Tibial artery (tissue), 4 donors: Measurements from ENCODE around the gene OLIG3.

Experiments
- DNase-seq, 2 donors: peaks; one replicate each; pipeline ENCODE4 v3.0.0-alpha.2; 2019
- H3K27ac ChIP-seq, 2 donors: fragments of 200-600 bp; sonication (generic) in 1 of 2; 1 replicate in 1 of 2; 2 replicates in 1 of 2; pipeline ENCODE4 v1.5.1; 2018 to 2019; ENCODE audit warnings: mild to moderate bottlenecking in 1 of 2
- H3K27me3 ChIP-seq, 2 donors: fragments of 200-600 bp; sonication (generic) in 1 of 2; one replicate each; pipeline versions ENCODE4 v1.5.1 to v1.6.0; 2016 to 2019
- H3K36me3 ChIP-seq, 3 donors: fragments of 200-600 bp; sonication (generic) in 2 of 3; one replicate each; pipeline ENCODE4 v1.5.1; 2016 to 2019; ENCODE audit warnings: mild to moderate bottlenecking in 2 of 3
- H3K4me1 ChIP-seq, 4 donors: fragments of 200-600 bp; sonication (generic) in 2 of 4; 1 replicate in 3 of 4; 2 replicates in 1 of 4; pipeline ENCODE4 v1.5.1; 2016 to 2019
- H3K4me3 ChIP-seq, 2 donors: fragments of 200-600 bp; sonication (generic) in 1 of 2; 1 replicate in 1 of 2; 2 replicates in 1 of 2; pipeline ENCODE4 v1.5.1; 2018 to 2019; ENCODE audit warnings: mild to moderate bottlenecking in 2 of 2
- H3K9me3 ChIP-seq, 3 donors: fragments of 200-600 bp; sonication (generic) in 1 of 3; one replicate each; pipeline ENCODE4 v1.5.1; 2016 to 2019
- CTCF ChIP-seq, 2 experiments: fragments of 200-600 bp in 1 of 2; fragments of 450-650 bp in 1 of 2; IDR thresholded peaks; one replicate each; pipeline ENCODE4 v1.5.1; 2017 to 2019; ENCODE audit warnings: antibody characterized with exemption in 2 of 2, mild to moderate bottlenecking in 1 of 2, moderate library complexity in 1 of 2
- intact Hi-C: fragments of 100-400 bp; cut with DNase I; formaldehyde crosslinking; loops from one replicate; pipeline ENCODE4 v1.15.0; 2023; ENCODE audit warnings: low total_unique reads

The OLIG3 gene

GRCh38 chr6:137452333-137452894 is 41.8 kb downstream of the OLIG3 start:
- Histone ChIP-seq H3K27me3 (no peaks in the 10 kb centered on the region), H3K36me3 (no peaks in the 10 kb centered on the region), H3K4me1 (peaks cover 0 to 7% (median 2%) of the 10 kb centered on the region in 4 donors), H3K27ac (no peak overlapping the region), H3K9me3 (no peaks in the 10 kb centered on the region), H3K4me3 (no peak overlapping the region)
- no peak for DNase-seq
- intact Hi-C loops: no loop called here
- no peak for TF ChIP-seq CTCF (IDR thresholded peaks at IDR 0.05)

- Histone ChIP-seq H3K27me3 (no peaks in the 10 kb centered on the region), H3K27ac (no peak overlapping the region), H3K36me3 (no peaks in the 10 kb centered on the region), H3K4me1 (no peaks in the 10 kb centered on the region), H3K4me3 (no peak overlapping the region), H3K9me3 (peaks cover 0 to 2% (median 0%) of the 10 kb centered on the region in 3 donors)
- DNase-seq: no peak
- intact Hi-C loops: no loop called here
- TF ChIP-seq CTCF (IDR thresholded peaks at IDR 0.05): no peak
Observed at GRCh38 chr6:137443901-137444300, 50.3 kb downstream of the OLIG3 start.
